OCI-LY3 (cell line): ENCODE measurements around the gene NWD2.

Experiments used
- EZH2phosphoT487 ChIP-seq: fragments of 200-600 bp; shearing (Covaris generic); IDR thresholded peaks from 2 replicates; pipeline ENCODE4 v1.6.1; 2018; ENCODE audit warnings: antibody characterized with exemption, mixed run types, low read depth
- TF ChIP-seq, protein P1 (sequence below): fragments of 200-600, 300-600 bp; sonication (generic); IDR thresholded peaks from 2 replicates; pipeline ENCODE4 v1.5.1; 2014; ENCODE audit warnings: antibody characterized with exemption, low read length, low read depth

DNA sequence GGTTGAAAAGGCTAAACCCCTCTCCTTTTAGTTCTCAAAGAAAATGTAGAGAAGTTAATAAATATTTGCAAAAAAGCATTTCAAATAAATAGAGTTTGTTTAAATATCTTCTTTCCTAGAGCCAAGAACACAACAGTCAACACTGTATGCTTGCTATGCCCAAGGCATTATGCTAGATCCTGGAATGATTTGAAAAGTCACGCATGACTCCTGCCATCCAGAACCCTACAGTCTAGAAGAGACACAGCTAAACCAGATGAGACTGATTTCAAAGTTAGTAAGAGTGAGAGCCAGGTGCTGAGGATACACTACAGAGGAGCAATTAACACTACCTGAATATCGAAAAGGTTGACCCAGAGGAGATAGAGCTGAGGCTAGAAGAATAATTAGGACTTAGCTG lies 205.8 kb downstream of the NWD2 start:
- TF ChIP-seq, protein P1, sequence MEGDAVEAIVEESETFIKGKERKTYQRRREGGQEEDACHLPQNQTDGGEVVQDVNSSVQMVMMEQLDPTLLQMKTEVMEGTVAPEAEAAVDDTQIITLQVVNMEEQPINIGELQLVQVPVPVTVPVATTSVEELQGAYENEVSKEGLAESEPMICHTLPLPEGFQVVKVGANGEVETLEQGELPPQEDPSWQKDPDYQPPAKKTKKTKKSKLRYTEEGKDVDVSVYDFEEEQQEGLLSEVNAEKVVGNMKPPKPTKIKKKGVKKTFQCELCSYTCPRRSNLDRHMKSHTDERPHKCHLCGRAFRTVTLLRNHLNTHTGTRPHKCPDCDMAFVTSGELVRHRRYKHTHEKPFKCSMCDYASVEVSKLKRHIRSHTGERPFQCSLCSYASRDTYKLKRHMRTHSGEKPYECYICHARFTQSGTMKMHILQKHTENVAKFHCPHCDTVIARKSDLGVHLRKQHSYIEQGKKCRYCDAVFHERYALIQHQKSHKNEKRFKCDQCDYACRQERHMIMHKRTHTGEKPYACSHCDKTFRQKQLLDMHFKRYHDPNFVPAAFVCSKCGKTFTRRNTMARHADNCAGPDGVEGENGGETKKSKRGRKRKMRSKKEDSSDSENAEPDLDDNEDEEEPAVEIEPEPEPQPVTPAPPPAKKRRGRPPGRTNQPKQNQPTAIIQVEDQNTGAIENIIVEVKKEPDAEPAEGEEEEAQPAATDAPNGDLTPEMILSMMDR = no peak
- TF ChIP-seq EZH2phosphoT487 = no peak
